ENCODE results near the gene PHLDB1. TPM values are rescaled to one million over a fixed set of nuclear protein-coding genes. Genes with fewer than 3 reads are reported as not detected.

PHLDB1 gene
- total RNA-seq, 2 experiments from 2014 or later: 2.0 TPM

GRCh38 chr11:118638726-118639125 lies 31.3 kb downstream of the PHLDB1 start:
- H3K36me3 Mint-ChIP-seq (ENCODE audit: low read depth): no peaks in the 10 kb centered on the region
- CTCF ChIA-PET: no interaction called here
- no peak overlapping the region for H3K4me3 Mint-ChIP-seq
- H3K4me1 Mint-ChIP-seq (ENCODE audit: low read depth): no peaks in the 10 kb centered on the region
- intact Hi-C loops (cut with micrococcal nuclease): no loop called here
- no peak for DNase-seq
- H3K27me3 Mint-ChIP-seq (ENCODE audit: low read depth): no peaks in the 10 kb centered on the region
- no peaks in the 10 kb centered on the region for H3K9me3 Mint-ChIP-seq
- no peak overlapping the region for H3K27ac Mint-ChIP-seq

GRCh38 chr11:118639899-118640298 lies 32.5 kb downstream of the PHLDB1 start:
- no peaks in the 10 kb centered on the region for H3K9me3 Mint-ChIP-seq
- H3K27me3 Mint-ChIP-seq (ENCODE audit: low read depth): no peaks in the 10 kb centered on the region
- CTCF ChIA-PET: interaction anchor here (1.2 kb wide), 1 partner anchor 21 kb away, joined by 3 read pairs; no protein-coding TSS in a partner anchor
- no peak overlapping the region for H3K27ac Mint-ChIP-seq
- intact Hi-C loops (cut with micrococcal nuclease): no loop called here
- DNase-seq: no peak
- H3K36me3 Mint-ChIP-seq (ENCODE audit: low read depth): no peaks in the 10 kb centered on the region
- H3K4me3 Mint-ChIP-seq: no peak overlapping the region
- no peaks in the 10 kb centered on the region for H3K4me1 Mint-ChIP-seq (ENCODE audit: low read depth)

DNA sequence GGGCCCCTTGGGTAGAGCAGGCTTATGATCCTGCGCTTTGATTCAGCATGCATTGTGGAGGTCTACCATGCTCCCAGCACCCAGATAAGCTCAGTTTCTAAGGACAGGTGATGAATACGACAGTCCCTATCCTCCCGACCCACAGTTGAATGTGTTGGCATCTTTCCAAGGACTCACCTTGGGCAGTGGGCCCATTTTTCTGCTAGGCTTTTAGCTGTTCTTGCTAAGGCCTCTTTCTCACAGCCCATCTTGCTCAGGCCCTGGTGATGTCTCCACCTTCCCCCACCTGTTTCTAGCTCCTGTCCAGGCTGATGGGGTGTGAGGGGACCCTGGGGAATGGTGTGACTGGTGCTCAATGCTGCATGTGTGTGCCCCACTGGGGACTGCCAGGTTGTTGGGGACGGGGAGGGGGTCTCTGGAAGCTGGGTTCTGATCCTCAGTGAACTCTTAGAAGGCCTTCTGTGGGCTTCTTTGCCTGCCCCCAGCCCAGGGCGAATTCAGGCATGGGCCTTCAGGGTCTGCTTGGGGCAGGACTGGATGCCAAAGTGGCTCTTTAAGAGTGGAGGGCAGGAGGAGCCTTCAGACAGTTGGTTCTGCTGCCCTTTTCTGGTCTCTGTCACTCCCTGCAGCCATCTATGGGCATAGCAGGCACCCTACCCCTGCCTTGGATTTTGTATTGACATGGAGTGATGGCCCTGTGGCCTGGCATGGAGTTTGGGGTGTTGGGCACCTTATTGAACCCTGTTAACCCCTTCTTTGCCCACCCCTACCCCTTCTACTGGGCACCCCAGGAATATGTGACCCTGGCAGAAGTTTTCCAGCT lies 33.1 kb downstream of the PHLDB1 start:
- no peak overlapping the region for H3K4me3 Mint-ChIP-seq
- intact Hi-C loops (cut with micrococcal nuclease): no loop called here
- H3K4me1 Mint-ChIP-seq (ENCODE audit: low read depth): no peaks in the 10 kb centered on the region
- H3K9me3 Mint-ChIP-seq: no peaks in the 10 kb centered on the region
- no peaks in the 10 kb centered on the region for H3K27me3 Mint-ChIP-seq (ENCODE audit: low read depth)
- no peak for DNase-seq
- no peaks in the 10 kb centered on the region for H3K36me3 Mint-ChIP-seq (ENCODE audit: low read depth)
- CTCF ChIA-PET: interaction anchor here (0.7 to 1.2 kb wide), 3 partner anchors 20 to 48 kb away, joined by 3 read pairs; no protein-coding TSS in a partner anchor
- H3K27ac Mint-ChIP-seq: no peak overlapping the region

DNA sequence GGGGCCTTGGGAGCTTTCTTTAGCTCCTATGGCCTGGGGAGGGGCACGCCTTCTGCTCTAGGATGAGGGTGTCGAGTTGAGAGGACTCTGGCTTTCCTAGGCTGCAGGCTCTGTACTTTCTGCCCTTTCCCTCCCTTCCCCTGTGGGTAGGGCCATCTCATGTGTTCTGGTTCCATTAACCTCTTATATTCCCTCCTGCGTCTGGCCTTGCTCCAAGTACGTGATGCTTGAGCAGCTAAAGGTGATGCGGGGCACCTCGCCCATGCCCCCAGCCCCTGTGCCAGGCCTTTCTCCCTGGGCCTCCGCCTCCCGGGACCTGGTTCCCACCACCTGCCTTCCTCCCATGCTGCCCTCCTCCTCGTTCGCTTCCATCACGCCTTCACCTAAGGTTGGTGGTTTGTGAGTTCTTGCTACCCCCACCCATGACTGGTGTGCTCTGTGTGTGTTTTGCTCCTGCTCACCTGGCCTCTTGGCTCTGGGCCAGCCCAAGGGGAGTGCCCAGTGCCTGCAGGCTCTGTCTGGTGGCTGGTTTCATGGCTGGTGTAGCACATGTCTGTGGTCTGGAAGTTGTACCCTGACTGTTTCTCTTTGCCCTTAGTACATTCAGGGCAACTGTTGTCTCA lies 34.1 kb downstream of the PHLDB1 start:
- Mint-ChIP-seq H3K4me3 (no peak overlapping the region), H3K36me3 (ENCODE audit: low read depth) (no peaks in the 10 kb centered on the region), H3K9me3 (no peaks in the 10 kb centered on the region), H3K4me1 (ENCODE audit: low read depth) (no peaks in the 10 kb centered on the region), H3K27me3 (ENCODE audit: low read depth) (no peaks in the 10 kb centered on the region), H3K27ac (no peak overlapping the region)
- DNase-seq: no peak
- CTCF ChIA-PET: interaction anchor here (1.0 kb wide), 1 partner anchor 47 kb away, joined by 3 read pairs; no protein-coding TSS in a partner anchor
- intact Hi-C loops (cut with micrococcal nuclease): no loop called here

DNA sequence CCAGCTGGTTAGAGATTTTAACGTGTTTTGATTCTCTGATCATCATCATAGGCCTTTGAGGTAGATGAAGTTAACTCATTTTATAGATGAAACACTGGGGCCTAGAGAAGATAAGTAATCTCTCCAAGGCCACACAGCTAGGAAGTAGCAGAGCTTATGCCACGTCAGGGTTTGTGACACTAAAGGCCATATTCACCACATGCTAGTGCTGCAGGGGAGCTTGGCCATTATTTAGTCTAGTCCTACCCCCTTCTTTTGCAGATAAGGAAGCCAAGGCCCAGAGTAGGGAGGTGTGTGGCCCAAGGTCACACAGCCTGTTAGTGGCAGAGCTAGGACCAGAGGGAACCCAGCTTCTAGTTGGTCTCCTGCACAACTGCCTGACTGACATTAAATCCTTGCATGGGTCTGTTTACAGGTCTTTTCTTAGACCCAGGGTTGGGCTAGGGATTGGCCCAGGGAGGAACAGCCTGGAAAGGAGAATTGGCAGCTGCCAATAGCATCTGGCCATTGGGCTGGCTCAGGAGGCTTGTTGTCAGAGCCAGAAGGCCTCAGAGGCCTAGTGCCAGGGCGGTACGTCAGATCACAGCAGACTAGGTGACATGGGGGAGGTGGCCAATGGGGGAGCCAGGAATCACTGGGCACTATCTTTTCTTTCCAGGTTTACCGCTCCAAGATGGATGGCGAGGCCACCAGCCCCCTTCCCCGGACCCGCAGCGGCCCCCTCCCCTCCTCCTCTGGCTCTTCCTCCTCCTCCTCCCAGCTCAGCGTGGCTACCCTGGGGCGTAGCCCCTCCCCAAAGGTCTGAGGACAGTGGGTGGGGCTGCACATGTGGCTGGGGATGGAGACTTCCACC lies 36.0 kb downstream of the PHLDB1 start:
- Mint-ChIP-seq H3K27me3 (ENCODE audit: low read depth) (no peaks in the 10 kb centered on the region), H3K4me3 (no peak overlapping the region), H3K9me3 (no peaks in the 10 kb centered on the region), H3K27ac (no peak overlapping the region), H3K4me1 (ENCODE audit: low read depth) (no peaks in the 10 kb centered on the region), H3K36me3 (ENCODE audit: low read depth) (no peaks in the 10 kb centered on the region)
- intact Hi-C loops (cut with micrococcal nuclease): no loop called here
- CTCF ChIA-PET: interaction anchor here (0.9 to 1.2 kb wide), 2 partner anchors 10 to 16 kb away, joined by 3 read pairs; no protein-coding TSS in a partner anchor
- DNase-seq: no peak

DNA sequence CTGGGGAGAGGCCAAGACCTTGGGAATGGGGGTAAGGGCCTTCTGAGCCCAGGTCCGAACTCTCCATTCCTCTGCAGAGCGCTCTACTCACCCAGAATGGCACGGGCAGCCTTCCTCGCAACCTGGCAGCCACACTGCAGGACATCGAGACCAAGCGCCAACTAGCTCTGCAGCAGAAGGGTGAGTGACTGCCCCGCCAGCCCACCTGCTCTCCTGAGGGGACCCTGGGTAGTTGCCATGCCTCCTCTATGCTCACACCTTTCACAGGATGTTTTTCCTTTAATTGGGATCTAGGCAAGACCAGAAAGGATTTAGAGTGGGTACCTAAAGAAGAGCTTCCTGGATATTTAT lies 36.6 kb downstream of the PHLDB1 start:
- H3K9me3 Mint-ChIP-seq: no peaks in the 10 kb centered on the region
- CTCF ChIA-PET: no interaction called here
- H3K4me1 Mint-ChIP-seq (ENCODE audit: low read depth): no peaks in the 10 kb centered on the region
- H3K27ac Mint-ChIP-seq: no peak overlapping the region
- no peaks in the 10 kb centered on the region for H3K27me3 Mint-ChIP-seq (ENCODE audit: low read depth)
- intact Hi-C loops (cut with micrococcal nuclease): no loop called here
- DNase-seq: no peak
- no peaks in the 10 kb centered on the region for H3K36me3 Mint-ChIP-seq (ENCODE audit: low read depth)
- no peak overlapping the region for H3K4me3 Mint-ChIP-seq

DNA sequence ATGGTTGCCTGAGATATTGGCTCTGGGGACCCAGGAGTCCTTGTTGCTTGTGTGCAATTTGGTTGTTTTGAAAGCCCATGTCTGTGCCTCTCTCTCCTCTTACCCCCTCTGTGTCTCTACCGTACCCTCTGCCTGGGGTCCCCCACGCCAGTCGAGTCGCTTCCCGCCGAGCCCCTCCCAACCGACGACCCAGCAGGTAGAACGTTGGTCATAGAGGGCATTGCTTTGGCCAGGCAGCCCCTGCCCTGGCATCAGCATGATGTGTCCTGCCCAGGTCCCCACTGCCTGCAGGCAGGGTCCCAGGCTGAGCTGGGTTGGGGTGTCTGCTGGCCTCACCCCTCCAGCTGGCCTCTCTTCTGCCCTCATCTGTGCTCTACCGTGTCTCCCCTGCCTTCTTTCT lies 37.1 kb downstream of the PHLDB1 start:
- CTCF ChIA-PET: no interaction called here
- H3K9me3 Mint-ChIP-seq: no peaks in the 10 kb centered on the region
- intact Hi-C loops (cut with micrococcal nuclease): no loop called here

GRCh38 chr11:118645066-118645715 lies 37.8 kb downstream of the PHLDB1 start:
- no peaks in the 10 kb centered on the region for H3K9me3 Mint-ChIP-seq
- H3K27me3 Mint-ChIP-seq (ENCODE audit: low read depth): no peaks in the 10 kb centered on the region
- intact Hi-C loops (cut with micrococcal nuclease): no loop called here
- no peaks in the 10 kb centered on the region for H3K36me3 Mint-ChIP-seq (ENCODE audit: low read depth)
- H3K4me3 Mint-ChIP-seq: no peak overlapping the region
- CTCF ChIA-PET: no interaction called here
- H3K4me1 Mint-ChIP-seq (ENCODE audit: low read depth): no peaks in the 10 kb centered on the region
- H3K27ac Mint-ChIP-seq: no peak overlapping the region
- no peak for DNase-seq

More for the DNA sequence above, 37.1 kb downstream of the PHLDB1 start:
- H3K27ac Mint-ChIP-seq: no peak overlapping the region
- no peaks in the 10 kb centered on the region for H3K36me3 Mint-ChIP-seq (ENCODE audit: low read depth)
- no peak for DNase-seq
- no peaks in the 10 kb centered on the region for H3K27me3 Mint-ChIP-seq (ENCODE audit: low read depth)
- H3K4me1 Mint-ChIP-seq (ENCODE audit: low read depth): no peaks in the 10 kb centered on the region
- no peak overlapping the region for H3K4me3 Mint-ChIP-seq

DNA sequence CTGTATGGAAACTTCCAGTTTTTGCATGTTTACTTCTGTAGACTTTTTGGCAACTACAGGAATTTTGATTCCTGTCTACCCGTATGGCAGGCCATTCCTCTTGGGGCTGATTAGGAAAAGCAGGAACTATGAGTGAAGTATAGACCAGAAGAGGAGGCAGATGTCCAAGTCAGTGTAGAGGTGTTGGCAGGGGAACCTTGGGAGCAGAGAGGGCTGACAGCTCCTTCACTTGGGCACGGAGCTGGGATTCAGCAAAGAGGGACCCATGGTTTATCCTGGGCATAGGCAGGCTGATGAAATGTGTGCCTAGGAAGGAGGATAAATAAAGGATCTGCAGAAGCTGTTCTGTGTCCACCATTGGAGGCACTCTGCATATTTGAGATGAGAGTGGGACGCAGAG lies 39.0 kb downstream of the PHLDB1 start:
- H3K27ac Mint-ChIP-seq: no peak overlapping the region
- intact Hi-C loops (cut with micrococcal nuclease): no loop called here
- no peaks in the 10 kb centered on the region for H3K9me3 Mint-ChIP-seq
- H3K4me1 Mint-ChIP-seq (ENCODE audit: low read depth): no peaks in the 10 kb centered on the region
- H3K27me3 Mint-ChIP-seq (ENCODE audit: low read depth): no peaks in the 10 kb centered on the region
- DNase-seq: no peak
- no peak overlapping the region for H3K4me3 Mint-ChIP-seq
- CTCF ChIA-PET: interaction anchor here (0.6 to 1.3 kb wide), 3 partner anchors 10 to 35 kb away, joined by 3 read pairs; no protein-coding TSS in a partner anchor
- H3K36me3 Mint-ChIP-seq (ENCODE audit: low read depth): no peaks in the 10 kb centered on the region

GRCh38 chr11:118648291-118648690 lies 40.9 kb downstream of the PHLDB1 start:
- Mint-ChIP-seq H3K27ac (no peak overlapping the region), H3K4me1 (ENCODE audit: low read depth) (peaks cover 9% of the 10 kb centered on the region), H3K27me3 (ENCODE audit: low read depth) (no peaks in the 10 kb centered on the region), H3K4me3 (no peak overlapping the region), H3K36me3 (ENCODE audit: low read depth) (no peaks in the 10 kb centered on the region), H3K9me3 (no peaks in the 10 kb centered on the region)
- intact Hi-C loops (cut with micrococcal nuclease): no loop called here
- no peak for DNase-seq
- CTCF ChIA-PET: no interaction called here

DNA sequence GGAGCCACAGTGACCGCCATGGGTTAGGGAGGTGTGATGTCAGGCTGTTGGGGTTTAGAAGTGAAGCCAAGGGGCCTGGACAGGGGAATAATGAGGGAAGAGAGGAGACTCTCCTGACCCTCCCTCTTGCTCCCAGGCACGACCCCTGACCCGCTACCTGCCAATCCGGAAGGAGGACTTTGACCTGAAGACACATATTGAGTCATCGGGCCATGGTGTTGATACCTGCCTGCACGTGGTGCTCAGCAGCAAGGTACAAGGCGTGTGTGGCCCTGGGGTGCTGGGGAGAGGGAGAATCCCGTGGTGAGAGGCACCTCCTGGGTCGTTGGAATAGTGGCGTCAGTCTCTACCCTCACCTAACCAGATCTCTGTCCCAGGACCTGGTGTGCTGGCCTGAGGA lies 42.5 kb downstream of the PHLDB1 start:
- Mint-ChIP-seq H3K27ac (no peak overlapping the region), H3K27me3 (ENCODE audit: low read depth) (no peaks in the 10 kb centered on the region), H3K9me3 (no peaks in the 10 kb centered on the region), H3K36me3 (ENCODE audit: low read depth) (no peaks in the 10 kb centered on the region), H3K4me1 (ENCODE audit: low read depth) (peaks cover 9% of the 10 kb centered on the region), H3K4me3 (no peak overlapping the region)
- no peak for DNase-seq
- intact Hi-C loops (cut with micrococcal nuclease): no loop called here
- CTCF ChIA-PET: no interaction called here

DNA sequence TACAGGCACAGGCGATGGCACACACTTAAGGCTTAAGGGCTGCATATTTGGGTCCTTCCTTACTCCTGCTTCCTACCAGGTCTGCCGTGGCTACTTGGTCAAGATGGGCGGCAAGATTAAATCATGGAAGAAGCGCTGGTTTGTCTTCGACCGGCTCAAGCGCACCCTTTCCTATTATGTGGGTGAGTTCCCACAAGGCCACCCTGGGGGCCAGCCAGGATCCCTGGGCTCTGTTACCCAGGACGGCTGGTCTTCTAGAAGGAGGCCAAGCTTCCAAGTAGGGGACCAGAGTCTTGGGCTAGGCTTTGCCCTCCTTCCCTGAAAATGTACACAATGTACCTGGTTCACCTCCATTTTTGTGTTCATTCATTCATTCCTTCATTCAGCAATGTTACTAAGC lies 43.0 kb downstream of the PHLDB1 start:
- H3K27ac Mint-ChIP-seq: no peak overlapping the region
- intact Hi-C loops (cut with micrococcal nuclease): no loop called here
- DNase-seq: no peak
- H3K4me3 Mint-ChIP-seq: no peak overlapping the region
- CTCF ChIA-PET: no interaction called here
- H3K9me3 Mint-ChIP-seq: no peaks in the 10 kb centered on the region
- peaks cover 9% of the 10 kb centered on the region for H3K4me1 Mint-ChIP-seq (ENCODE audit: low read depth)
- no peaks in the 10 kb centered on the region for H3K36me3 Mint-ChIP-seq (ENCODE audit: low read depth)
- H3K27me3 Mint-ChIP-seq (ENCODE audit: low read depth): no peaks in the 10 kb centered on the region

Measured in activated naive CD4-positive, alpha-beta T cell treated with anti-CD3 and anti-CD28 coated beads for 36 hours (primary cell).